Sigmoid colon (tissue), 4 donors: ENCODE results near the gene TNFAIP8.

Source experiments
- EP300 ChIP-seq, 4 donors: sonication (generic); formaldehyde crosslinking; IDR thresholded peaks; one replicate each; pipeline ENCODE4 v1.6.1; 2017; ENCODE audit warnings: antibody characterized with exemption in 4 of 4
- POLR2A ChIP-seq, 2 donors: fragments of 450-650 bp; IDR thresholded peaks; one replicate each; pipeline ENCODE4 v1.6.1; 2016; ENCODE audit warnings: antibody characterized with exemption in 2 of 2, mild to moderate bottlenecking in 2 of 2, moderate library complexity in 2 of 2
- POLR2AphosphoS5 ChIP-seq, 4 donors: sonication (generic); formaldehyde crosslinking; IDR thresholded peaks; one replicate each; pipeline ENCODE4 v1.6.1; 2017; ENCODE audit warnings: antibody characterized with exemption in 4 of 4
- TF ChIP-seq, protein P1 (sequence below), 4 experiments: fragments of 450-650 bp in 3 of 4; fragments of 200-600 bp in 1 of 4; IDR thresholded peaks; one replicate each; pipeline ENCODE4 v1.5.1; 2016 to 2019; ENCODE audit warnings: antibody characterized with exemption in 4 of 4, mild to moderate bottlenecking in 3 of 4, moderate library complexity in 2 of 4

DNA sequence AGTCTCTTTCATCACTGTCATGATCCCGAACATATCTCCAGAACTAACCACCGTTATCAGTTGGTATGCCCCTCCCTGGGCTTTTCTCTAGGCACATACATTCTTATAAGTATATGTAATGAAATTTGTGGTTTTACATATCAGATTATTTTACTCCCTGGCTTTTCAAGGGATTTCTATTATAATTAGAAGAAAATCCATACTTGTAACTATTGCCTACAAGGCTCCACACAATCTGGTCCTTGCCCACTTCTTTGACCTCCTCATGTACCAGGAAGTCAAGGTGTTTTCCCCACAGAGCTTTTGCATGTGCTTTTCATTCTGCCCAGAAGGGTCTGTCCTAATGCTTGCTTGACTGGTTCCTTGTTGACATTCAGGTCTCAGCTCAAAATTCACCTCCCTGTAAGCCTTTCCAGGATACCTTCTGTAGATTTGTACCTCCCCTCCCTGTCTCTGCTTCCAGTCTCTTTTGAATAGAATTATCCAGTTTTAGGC is 62.8 kb downstream of the TNFAIP8 start:
- TF ChIP-seq, protein P1, sequence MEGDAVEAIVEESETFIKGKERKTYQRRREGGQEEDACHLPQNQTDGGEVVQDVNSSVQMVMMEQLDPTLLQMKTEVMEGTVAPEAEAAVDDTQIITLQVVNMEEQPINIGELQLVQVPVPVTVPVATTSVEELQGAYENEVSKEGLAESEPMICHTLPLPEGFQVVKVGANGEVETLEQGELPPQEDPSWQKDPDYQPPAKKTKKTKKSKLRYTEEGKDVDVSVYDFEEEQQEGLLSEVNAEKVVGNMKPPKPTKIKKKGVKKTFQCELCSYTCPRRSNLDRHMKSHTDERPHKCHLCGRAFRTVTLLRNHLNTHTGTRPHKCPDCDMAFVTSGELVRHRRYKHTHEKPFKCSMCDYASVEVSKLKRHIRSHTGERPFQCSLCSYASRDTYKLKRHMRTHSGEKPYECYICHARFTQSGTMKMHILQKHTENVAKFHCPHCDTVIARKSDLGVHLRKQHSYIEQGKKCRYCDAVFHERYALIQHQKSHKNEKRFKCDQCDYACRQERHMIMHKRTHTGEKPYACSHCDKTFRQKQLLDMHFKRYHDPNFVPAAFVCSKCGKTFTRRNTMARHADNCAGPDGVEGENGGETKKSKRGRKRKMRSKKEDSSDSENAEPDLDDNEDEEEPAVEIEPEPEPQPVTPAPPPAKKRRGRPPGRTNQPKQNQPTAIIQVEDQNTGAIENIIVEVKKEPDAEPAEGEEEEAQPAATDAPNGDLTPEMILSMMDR (IDR thresholded peaks at IDR 0.05): no peak
- TF ChIP-seq POLR2AphosphoS5 (IDR thresholded peaks at IDR 0.05) (no peak), POLR2A (IDR thresholded peaks at IDR 0.05) (no peak), EP300 (IDR thresholded peaks at IDR 0.05) (no peak)
